ENCODE results near the gene DDX47. TPM values are rescaled to one million over a fixed set of nuclear protein-coding genes. Genes with fewer than 3 reads are reported as not detected.

Gene DDX47
- total RNA-seq, 1 experiment from 2014 or later = 60.5 TPM

GRCh38 chr12:12792421-12792820 lies 20.7 kb upstream of the DDX47 start:
- DNase-seq = no peak
- no TSS peak for BruUV-seq (replicated peaks)
- no peak for TF ChIP-seq CTCF (IDR thresholded peaks at IDR 0.05; ENCODE audit: unreplicated experiment)
- Mint-ChIP-seq H3K4me1 (ENCODE audit: low read depth, unreplicated experiment) (peaks cover 67% of the 10 kb centered on the region), H3K27me3 (ENCODE audit: unreplicated experiment) (no peaks in the 10 kb centered on the region), H3K9me3 (ENCODE audit: low read depth, unreplicated experiment) (no peaks in the 10 kb centered on the region), H3K27ac (ENCODE audit: unreplicated experiment) (peak overlapping the region; percentile 42), H3K36me3 (ENCODE audit: insufficient read depth, unreplicated experiment) (peaks cover 9% of the 10 kb centered on the region), H3K4me3 (ENCODE audit: low read depth, unreplicated experiment) (no peak overlapping the region)
- intact Hi-C loops (cut with micrococcal nuclease; ENCODE audit: unreplicated experiment) = no loop called here
- CTCF ChIA-PET = interaction anchor here (0.8 to 1.5 kb wide), 4 partner anchors 11 to 56 kb away, joined by 3 to 6 read pairs (median 4); no protein-coding TSS in a partner anchor

- BruUV-seq (replicated peaks) = no TSS peak
- Mint-ChIP-seq H3K36me3 (ENCODE audit: insufficient read depth, unreplicated experiment) (no peaks in the 10 kb centered on the region), H3K4me3 (ENCODE audit: low read depth, unreplicated experiment) (no peak overlapping the region), H3K4me1 (ENCODE audit: low read depth, unreplicated experiment) (peaks cover 49% of the 10 kb centered on the region), H3K27me3 (ENCODE audit: unreplicated experiment) (no peaks in the 10 kb centered on the region), H3K27ac (ENCODE audit: unreplicated experiment) (peak overlapping the region; percentile 50), H3K9me3 (ENCODE audit: low read depth, unreplicated experiment) (peaks cover 4% of the 10 kb centered on the region)
- intact Hi-C loops (cut with micrococcal nuclease; ENCODE audit: unreplicated experiment) = no loop called here
- no peak for TF ChIP-seq CTCF (IDR thresholded peaks at IDR 0.05; ENCODE audit: unreplicated experiment)
- no peak for DNase-seq
- CTCF ChIA-PET = interaction anchor here (0.6 to 1.5 kb wide), 3 partner anchors 9 to 227 kb away, joined by 3 to 6 read pairs (median 3); no protein-coding TSS in a partner anchor
These were observed 18.5 kb upstream of the DDX47 start for GRCh38 chr12:12794686-12795085.

GRCh38 chr12:12796171-12796570 lies 17.0 kb upstream of the DDX47 start:
- intact Hi-C loops (cut with micrococcal nuclease; ENCODE audit: unreplicated experiment) = no loop called here
- Mint-ChIP-seq H3K27me3 (ENCODE audit: unreplicated experiment) (no peaks in the 10 kb centered on the region), H3K4me1 (ENCODE audit: low read depth, unreplicated experiment) (peaks cover 53% of the 10 kb centered on the region), H3K36me3 (ENCODE audit: insufficient read depth, unreplicated experiment) (peaks cover 7% of the 10 kb centered on the region), H3K9me3 (ENCODE audit: low read depth, unreplicated experiment) (peaks cover 4% of the 10 kb centered on the region), H3K4me3 (ENCODE audit: low read depth, unreplicated experiment) (no peak overlapping the region), H3K27ac (ENCODE audit: unreplicated experiment) (no peak overlapping the region)
- CTCF ChIA-PET = interaction anchor here (0.7 kb wide), 1 partner anchor 179 kb away, joined by 3 read pairs; no protein-coding TSS in a partner anchor
- TF ChIP-seq CTCF (IDR thresholded peaks at IDR 0.05; ENCODE audit: unreplicated experiment) = no peak
- BruUV-seq (replicated peaks) = no TSS peak
- no peak for DNase-seq

GRCh38 chr12:12796928-12797793 lies 16.0 kb upstream of the DDX47 start:
- Mint-ChIP-seq H3K27me3 (ENCODE audit: unreplicated experiment) (no peaks in the 10 kb centered on the region), H3K4me1 (ENCODE audit: low read depth, unreplicated experiment) (peaks cover 53% of the 10 kb centered on the region), H3K36me3 (ENCODE audit: insufficient read depth, unreplicated experiment) (peaks cover 9% of the 10 kb centered on the region), H3K4me3 (ENCODE audit: low read depth, unreplicated experiment) (no peak overlapping the region), H3K9me3 (ENCODE audit: low read depth, unreplicated experiment) (peaks cover 4% of the 10 kb centered on the region), H3K27ac (ENCODE audit: unreplicated experiment) (peak overlapping the region; percentile 26)
- no peak for TF ChIP-seq CTCF (IDR thresholded peaks at IDR 0.05; ENCODE audit: unreplicated experiment)
- DNase-seq = no peak
- intact Hi-C loops (cut with micrococcal nuclease; ENCODE audit: unreplicated experiment) = no loop called here
- CTCF ChIA-PET = no interaction called here
- BruUV-seq (replicated peaks) = no TSS peak

Data from Calu3 (cell line).